Measurements from ENCODE around the gene TTC7B.

- no peak for TF ChIP-seq CTCF (IDR thresholded peaks at IDR 0.05; ENCODE audit: insufficient read depth, low read length, poor library complexity, severe bottlenecking)
- no peak for TF ChIP-seq EZH2phosphoT487 (conservative IDR thresholded peaks at IDR 0.05; ENCODE audit: low read length)
Measured at GRCh38 chr14:90700933-90701776, 115.1 kb downstream of the TTC7B start.

Data from SU-DHL-6 (cell line).